Gastrocnemius medialis (tissue), 4 donors: ENCODE measurements around the gene CCBE1.

ENCODE experiments used
- CTCF ChIP-seq, 5 experiments: fragments of 450-650 bp in 3 of 5; fragments of 200-600 bp in 2 of 5; sonication (generic) in 2 of 5; IDR thresholded peaks in 4 of 5; conservative IDR thresholded peaks in 1 of 5; 1 replicate in 4 of 5; 2 replicates in 1 of 5; pipeline ENCODE4 v1.5.1; 2016 to 2019; ENCODE audit warnings: antibody characterized with exemption in 5 of 5, mild to moderate bottlenecking in 3 of 5, moderate library complexity in 3 of 5
- POLR2A ChIP-seq, 2 donors: fragments of 450-650 bp; IDR thresholded peaks; one replicate each; pipeline ENCODE4 v1.6.1; 2017; ENCODE audit warnings: antibody characterized with exemption in 2 of 2, mild to moderate bottlenecking in 2 of 2, moderate library complexity in 2 of 2

GRCh38 chr18:59640721-59641120 lies 56.5 kb downstream of the CCBE1 start:
- TF ChIP-seq CTCF (IDR thresholded peaks at IDR 0.05 in 4 of 5, conservative IDR thresholded peaks at IDR 0.05 in 1 of 5) (no peak), POLR2A (IDR thresholded peaks at IDR 0.05) (no peak)
